Endodermal cell (in vitro differentiated cells): Measurements from ENCODE around the gene DYNLT1. TPM values are rescaled to one million over a fixed set of nuclear protein-coding genes. Genes with fewer than 3 reads are reported as not detected.

Experiments used
- DNase-seq: peaks from one replicate; pipeline ENCODE4 v3.0.0-alpha.2; 2017
- H3K27ac ChIP-seq: 2 replicates; pipeline ENCODE4 v1.5.1; 2013; ENCODE audit warnings: mild to moderate bottlenecking, low read depth, low read length, moderate library complexity
- H3K27me3 ChIP-seq: 2 replicates; pipeline ENCODE4 v1.6.1; 2013; ENCODE audit warnings: mild to moderate bottlenecking, low read length, moderate library complexity; ENCODE audit not compliant: insufficient read depth, control insufficient read depth, poor library complexity, severe bottlenecking
- H3K36me3 ChIP-seq: 2 replicates; pipeline ENCODE4 v1.7.0; 2013; ENCODE audit warnings: mild to moderate bottlenecking, low read length, moderate library complexity; ENCODE audit not compliant: control insufficient read depth, insufficient read depth
- H3K4me1 ChIP-seq: one replicate; pipeline ENCODE4 v1.7.0; 2013; ENCODE audit warnings: low read length; ENCODE audit not compliant: control insufficient read depth, insufficient read depth
- H3K4me3 ChIP-seq: 2 replicates; pipeline ENCODE4 v1.5.1; 2013; ENCODE audit warnings: mild to moderate bottlenecking, low read length, moderate library complexity
- H3K9ac ChIP-seq: 2 replicates; pipeline ENCODE4 v1.6.1; 2013; ENCODE audit warnings: mild to moderate bottlenecking, low read length, moderate library complexity; ENCODE audit not compliant: poor library complexity, severe bottlenecking; ENCODE audit errors: extremely low read depth
- H3K9me3 ChIP-seq: 2 replicates; pipeline ENCODE4 v1.6.1; 2013; ENCODE audit warnings: mild to moderate bottlenecking, low read length, moderate library complexity; ENCODE audit not compliant: control insufficient read depth
- H3K27ac Mint-ChIP-seq: 2 replicates; pipeline ENCODE4 v1.8.0; 2020; ENCODE audit warnings: mixed read lengths
- H3K27me3 Mint-ChIP-seq: 2 replicates; pipeline ENCODE4 v1.8.0; 2021; ENCODE audit warnings: mild to moderate bottlenecking, mixed read lengths; ENCODE audit not compliant: insufficient read depth
- H3K36me3 Mint-ChIP-seq: 2 replicates; pipeline ENCODE4 v1.8.0; 2020; ENCODE audit warnings: low read depth, mixed read lengths
- H3K4me1 Mint-ChIP-seq: 2 replicates; pipeline ENCODE4 v1.8.0; 2020; ENCODE audit warnings: mixed read lengths
- H3K4me3 Mint-ChIP-seq: 2 replicates; pipeline ENCODE4 v1.8.0; 2020; ENCODE audit warnings: mild to moderate bottlenecking, moderate library complexity, mixed read lengths
- H3K9me3 Mint-ChIP-seq: 2 replicates; pipeline ENCODE4 v1.8.0; 2020; ENCODE audit warnings: mild to moderate bottlenecking, mixed read lengths
- WGBS, 2 experiments: methylation state at CpG; one replicate each; pipeline versions ENCODE4 v1.1.5 to v1.1.7; 2013; ENCODE audit warnings: missing lambda C conversion rate in 2 of 2, mixed read lengths in 1 of 2; ENCODE audit not compliant: insufficient coverage in 1 of 2, insufficient read length in 1 of 2; 5-methylcytosine and 5-hydroxymethylcytosine counted together
- microRNA-seq: library from miRNA; unstranded; fragments of <30 nt; microRNA quantifications from one replicate; pipeline ENCODE4 v1.2.0, GENCODE V29; 2020; ENCODE audit warnings: borderline microRNAs expressed
- total RNA-seq, 2 donors: library from RNA; stranded (reverse); fragmentation: NEBNext Ultra II Directional in 1 of 2; extraction: Animal tissue kit (Norgen Biotek cat#: 25700) in 1 of 2; gene quantifications; 2 replicates in 1 of 2; 3 replicates in 1 of 2; pipeline ENCODE4 v1.2.1, GENCODE V29; 2021
- TF ChIP-seq, protein P1 (sequence below): fragments of 200-600 bp; sonication (generic); conservative IDR thresholded peaks from 2 replicates; pipeline ENCODE4 v1.5.0; 2021; ENCODE audit warnings: antibody characterized with exemption, mild to moderate bottlenecking

DYNLT1 gene
- total RNA-seq, 2 donors from 2014 or later = 112 to 148 TPM

DNA sequence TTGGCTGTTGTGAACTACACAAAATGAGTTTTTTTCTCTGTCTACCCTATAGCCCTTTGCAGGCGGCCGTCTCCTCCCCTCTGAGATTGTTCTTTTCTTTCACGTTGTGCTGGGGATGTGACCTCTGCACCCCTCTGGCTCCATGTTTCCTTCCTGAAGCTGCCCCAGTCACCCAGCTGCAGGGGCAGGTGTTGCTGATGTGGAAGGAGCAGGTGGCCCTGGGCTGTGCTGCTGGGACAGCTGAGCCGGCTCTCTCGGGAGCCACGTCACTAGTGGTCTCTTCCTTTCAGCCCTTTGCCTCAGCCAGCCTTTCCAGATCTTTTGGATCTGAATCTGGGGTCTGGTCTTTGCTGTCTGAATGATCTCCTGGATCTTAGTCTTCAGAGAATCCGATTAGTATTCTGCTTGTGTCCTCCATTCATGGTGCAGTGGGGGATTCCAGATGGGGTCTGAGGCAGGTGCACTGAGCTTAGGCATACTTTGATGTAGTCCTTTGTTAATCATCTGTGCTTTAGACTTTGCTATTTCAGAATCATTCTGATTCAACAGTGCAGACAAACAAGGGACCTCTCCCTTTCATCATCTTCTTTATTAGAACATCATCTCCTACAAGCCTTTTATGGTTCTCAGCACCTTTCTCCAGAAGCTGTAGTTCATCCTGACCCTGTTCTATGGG is 53.3 kb downstream of the DYNLT1 start:
- TF ChIP-seq, protein P1, sequence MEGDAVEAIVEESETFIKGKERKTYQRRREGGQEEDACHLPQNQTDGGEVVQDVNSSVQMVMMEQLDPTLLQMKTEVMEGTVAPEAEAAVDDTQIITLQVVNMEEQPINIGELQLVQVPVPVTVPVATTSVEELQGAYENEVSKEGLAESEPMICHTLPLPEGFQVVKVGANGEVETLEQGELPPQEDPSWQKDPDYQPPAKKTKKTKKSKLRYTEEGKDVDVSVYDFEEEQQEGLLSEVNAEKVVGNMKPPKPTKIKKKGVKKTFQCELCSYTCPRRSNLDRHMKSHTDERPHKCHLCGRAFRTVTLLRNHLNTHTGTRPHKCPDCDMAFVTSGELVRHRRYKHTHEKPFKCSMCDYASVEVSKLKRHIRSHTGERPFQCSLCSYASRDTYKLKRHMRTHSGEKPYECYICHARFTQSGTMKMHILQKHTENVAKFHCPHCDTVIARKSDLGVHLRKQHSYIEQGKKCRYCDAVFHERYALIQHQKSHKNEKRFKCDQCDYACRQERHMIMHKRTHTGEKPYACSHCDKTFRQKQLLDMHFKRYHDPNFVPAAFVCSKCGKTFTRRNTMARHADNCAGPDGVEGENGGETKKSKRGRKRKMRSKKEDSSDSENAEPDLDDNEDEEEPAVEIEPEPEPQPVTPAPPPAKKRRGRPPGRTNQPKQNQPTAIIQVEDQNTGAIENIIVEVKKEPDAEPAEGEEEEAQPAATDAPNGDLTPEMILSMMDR = no peak
- Mint-ChIP-seq H3K9me3 (no peaks in the 10 kb centered on the region), H3K4me3 (no peak overlapping the region), H3K27ac (no peak overlapping the region), H3K36me3 (peaks cover 81% of the 10 kb centered on the region), H3K4me1 (no peaks in the 10 kb centered on the region), H3K27me3 (no peaks in the 10 kb centered on the region)
- Histone ChIP-seq H3K4me3 (no peak overlapping the region), H3K4me1 (no peaks in the 10 kb centered on the region), H3K9me3 (peaks cover 3% of the 10 kb centered on the region), H3K27me3 (no peaks in the 10 kb centered on the region), H3K27ac (peak overlapping the region; percentile 68), H3K9ac (no peak overlapping the region), H3K36me3 (peaks cover 86% of the 10 kb centered on the region)
- WGBS, 2 experiments = 92 to 95% methylated on average over 4 to 7 of the region's 7 CpGs
- no peak for DNase-seq

DNA sequence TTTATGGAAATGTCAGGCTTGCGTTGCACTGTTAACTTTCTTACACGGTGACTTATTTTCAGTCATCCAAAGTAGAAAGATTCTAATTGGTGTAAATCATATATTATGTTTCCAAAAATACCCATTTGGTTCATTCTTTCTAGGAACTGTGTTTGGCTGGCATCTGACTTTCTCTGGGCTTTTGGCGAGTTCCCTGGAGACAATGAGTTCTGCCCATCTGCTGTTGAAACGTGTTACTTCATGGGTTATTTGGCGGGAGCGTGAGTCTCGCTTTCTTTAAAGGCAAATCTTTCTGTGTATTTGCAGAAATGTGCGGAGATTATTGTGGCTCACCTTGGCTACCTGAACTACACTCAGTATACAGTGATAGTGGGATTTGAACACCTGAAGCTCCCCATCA is 55.2 kb downstream of the DYNLT1 start:
- Mint-ChIP-seq H3K4me1 (peaks cover under 1% of the 10 kb centered on the region), H3K36me3 (peaks cover 82% of the 10 kb centered on the region)
- H3K36me3 ChIP-seq = peaks cover 86% of the 10 kb centered on the region

GRCh38 chr6:158586652-158587051 is 57.9 kb downstream of the DYNLT1 start:
- Histone ChIP-seq H3K9me3 (peaks cover 7% of the 10 kb centered on the region), H3K36me3 (peaks cover 76% of the 10 kb centered on the region), H3K4me1 (no peaks in the 10 kb centered on the region), H3K27ac (no peak overlapping the region), H3K4me3 (no peak overlapping the region), H3K27me3 (no peaks in the 10 kb centered on the region), H3K9ac (no peak overlapping the region)
- TF ChIP-seq, protein P1 = no peak
- H3K27me3 Mint-ChIP-seq = no peaks in the 10 kb centered on the region
- WGBS, 2 experiments = 95 to 97% methylated on average over 6 to 8 of the region's 8 CpGs
- no peak overlapping the region for H3K27ac Mint-ChIP-seq
- no peak for DNase-seq
- H3K9me3 Mint-ChIP-seq = no peaks in the 10 kb centered on the region
- peaks cover 4% of the 10 kb centered on the region for H3K4me1 Mint-ChIP-seq
- H3K4me3 Mint-ChIP-seq = no peak overlapping the region
- H3K36me3 Mint-ChIP-seq = peaks cover 89% of the 10 kb centered on the region

More for the DNA sequence above, 55.2 kb downstream of the DYNLT1 start:
- no peak for DNase-seq
- Histone ChIP-seq H3K27ac (no peak overlapping the region), H3K27me3 (no peaks in the 10 kb centered on the region), H3K4me1 (no peaks in the 10 kb centered on the region), H3K9ac (no peak overlapping the region), H3K9me3 (peaks cover 7% of the 10 kb centered on the region), H3K4me3 (no peak overlapping the region)
- WGBS, 2 experiments = 93 to 95% methylated on average over 6 to 8 of the region's 8 CpGs
- no peaks in the 10 kb centered on the region for H3K27me3 Mint-ChIP-seq
- H3K9me3 Mint-ChIP-seq = no peaks in the 10 kb centered on the region
- TF ChIP-seq, protein P1 = no peak
- H3K27ac Mint-ChIP-seq = no peak overlapping the region
- no peak overlapping the region for H3K4me3 Mint-ChIP-seq

Small RNA genes lying within 50 kb of the gene (microRNA-seq; reads per million reads assigned to microRNA genes)
- gene MIR7161 = not detected

Other genes starting within 250 kb of the DYNLT1 start
- 10 to 100 TPM; 21.2 to 21.8 TPM for gene TMEM181, start 84.7 kb downstream of the DYNLT1 start, total RNA-seq
- gene SYTL3, start 5.3 kb upstream of the DYNLT1 start, total RNA-seq = under 1 TPM; 0.58 to 0.79 TPM
- gene EZR, start 174.6 kb upstream of the DYNLT1 start, total RNA-seq = 100 to 1,000 TPM; 145 to 209 TPM